K562 (cell line): ENCODE results near the gene BDNF. TPM values are rescaled to one million over a fixed set of nuclear protein-coding genes. Genes with fewer than 3 reads are reported as not detected.

Experiments
- ATAC-seq: fragments of 200-7000 bp; cut with Tn5 transposase; 3 replicates; pipeline ENCODE4 v1.9.1; 2020; ENCODE audit warnings: moderate library complexity
- BruUV-seq: library from RNA; stranded (reverse); fragments of 400-500 nt; replicated peaks from 2 replicates; lab custom pipeline; 2021; lab: Mats Ljungman, UMichigan
- CTCF ChIA-PET: fragments of 300-600 bp; formaldehyde crosslinking; extraction: SDS; loops from one replicate; lab custom pipeline; 2021; ENCODE audit warnings: low intra/inter-chr PET ratio; lab: Yijun Ruan, JAX
- POLR2A ChIA-PET: fragments of 300-600, 350-650 bp; sonication (Branson Sonifier 250); formaldehyde crosslinking; extraction: SDS; loops from one replicate; lab custom pipeline; 2021; ENCODE audit warnings: antibody characterized with exemption, inconsistent platforms; lab: Yijun Ruan, JAX
- DNase-seq, 4 experiments: peaks; one replicate each; pipeline versions ENCODE4 v3.0.0 to v3.0.0-alpha.2; 2011 to 2018; ENCODE audit warnings: low spot score in 3 of 4, mixed read lengths in 3 of 4; ENCODE audit errors: extremely low read depth in 1 of 4
- FAIRE-seq: peaks from 2 replicates; lab custom pipeline; 2011; peaks lifted over from hg19 to GRCh38; lab: Jason Lieb, UNC
- H2AFZ ChIP-seq: 2 replicates; pipeline ENCODE4 v1.6.0; 2011; ENCODE audit warnings: low read depth, low read length, control low read depth, inconsistent platforms
- H3K27ac ChIP-seq: fragments of 200-600 bp; 3 replicates; pipeline ENCODE4 v1.8.0; 2011; ENCODE audit warnings: low read depth, mild to moderate bottlenecking, control low read depth, inconsistent platforms, low read length, moderate library complexity, mixed read lengths; ENCODE audit errors: extremely low read depth
- H3K27me3 ChIP-seq, 2 experiments: fragments of 300-600 bp in 1 of 2; 2 replicates in 1 of 2; 3 replicates in 1 of 2; pipeline versions ENCODE4 v1.6.0 to v1.8.0; 2011; ENCODE audit warnings: inconsistent platforms in 2 of 2, low read length in 2 of 2, mild to moderate bottlenecking in 1 of 2, mixed read lengths in 1 of 2, moderate library complexity in 1 of 2; ENCODE audit not compliant: control insufficient read depth in 2 of 2, insufficient read depth in 2 of 2
- H3K36me3 ChIP-seq: fragments of 300-600 bp; 3 replicates; pipeline ENCODE4 v1.8.0; 2011; ENCODE audit warnings: mild to moderate bottlenecking, low read length, inconsistent platforms; ENCODE audit not compliant: control insufficient read depth, insufficient read depth
- H3K4me1 ChIP-seq, 2 experiments: fragments of 200-600 bp in 1 of 2; replicated peaks in 1 of 2; 2 replicates in 1 of 2; 3 replicates in 1 of 2; pipeline versions ENCODE4 v1.5.1 to v1.8.0; 2011; ENCODE audit warnings: inconsistent platforms in 2 of 2, low read length in 2 of 2, mild to moderate bottlenecking in 1 of 2, mixed read lengths in 1 of 2, moderate library complexity in 1 of 2; ENCODE audit not compliant: control insufficient read depth in 2 of 2, insufficient read depth in 2 of 2
- H3K4me2 ChIP-seq: 2 replicates; pipeline ENCODE4 v1.6.1; 2011; ENCODE audit warnings: low read length, control low read depth, inconsistent platforms, mixed read lengths; ENCODE audit not compliant: insufficient read depth
- H3K4me3 ChIP-seq: fragments of 200-600 bp; sonication (generic), shearing (Covaris generic); 2 replicates; pipeline ENCODE4 v1.5.1; 2016; ENCODE audit warnings: control low read depth, inconsistent platforms
- H3K79me2 ChIP-seq: fragments of 200-600 bp; 3 replicates; pipeline ENCODE4 v1.8.0; 2011; ENCODE audit warnings: low read length, inconsistent platforms; ENCODE audit not compliant: control insufficient read depth, insufficient read depth
- H3K9ac ChIP-seq, 2 experiments: 2 replicates each; pipeline versions ENCODE4 v1.6.0 to v1.6.1; 2011; ENCODE audit warnings: low read depth in 2 of 2, low read length in 2 of 2, control low read depth in 1 of 2, inconsistent platforms in 1 of 2, mild to moderate bottlenecking in 1 of 2, mixed read lengths in 1 of 2; ENCODE audit not compliant: insufficient read depth in 1 of 2
- H3K9me1 ChIP-seq: one replicate; pipeline ENCODE4 v1.6.0; 2011; ENCODE audit warnings: inconsistent platforms, mild to moderate bottlenecking, low read length, moderate library complexity; ENCODE audit not compliant: control insufficient read depth, insufficient read depth
- H3K9me3 ChIP-seq: replicated peaks from 2 replicates; pipeline ENCODE4 v1.5.1; 2011; ENCODE audit warnings: low read depth, low read length, inconsistent platforms; ENCODE audit not compliant: control insufficient read depth, insufficient read depth
- H4K20me1 ChIP-seq: replicated peaks from 2 replicates; pipeline ENCODE4 v1.6.1; 2011; ENCODE audit warnings: low read length, inconsistent platforms, mixed read lengths; ENCODE audit not compliant: control insufficient read depth, insufficient read depth
- CTCFL ChIP-seq: IDR thresholded peaks from 2 replicates; pipeline ENCODE4 v1.6.1; 2011; ENCODE audit warnings: borderline replicate concordance, low read depth, mild to moderate bottlenecking, moderate library complexity, low read length; ENCODE audit not compliant: insufficient read depth, poor library complexity, severe bottlenecking
- DMBX1 ChIP-seq: fragments of 250-450 bp; sonication (Bioruptor Pico); IDR thresholded peaks from 2 replicates; pipeline ENCODE4 v1.8.0; 2022; ENCODE audit warnings: inconsistent platforms, mild to moderate bottlenecking, moderate library complexity, borderline replicate concordance
- IRF9 ChIP-seq: fragments of 450-650 bp; IDR thresholded peaks from 2 replicates; pipeline ENCODE4 v1.6.1; 2016; ENCODE audit warnings: missing biosample characterization, missing genetic modification characterization
- MECOM ChIP-seq: fragments of 250-450 bp; sonication (Bioruptor Pico); IDR thresholded peaks from 2 replicates; pipeline ENCODE4 v1.8.0; 2022; ENCODE audit warnings: inconsistent platforms
- MEF2D ChIP-seq: conservative IDR thresholded peaks from 2 replicates; pipeline ENCODE4 v1.6.1; 2016; ENCODE audit warnings: low read depth, missing genetic modification characterization, missing compliant biosample characterization
- PHB ChIP-seq: fragments of 250-450 bp; sonication (Bioruptor Pico); IDR thresholded peaks from 2 replicates; pipeline ENCODE4 v1.5.0; 2021
- STAT5A ChIP-seq: IDR thresholded peaks from 2 replicates; pipeline ENCODE4 v1.6.1; 2012; ENCODE audit warnings: low read length, inconsistent platforms, borderline replicate concordance
- ZNF717 ChIP-seq: fragments of 250-450 bp; sonication (Bioruptor Pico); IDR thresholded peaks from 2 replicates; pipeline ENCODE4 v1.5.0; 2021
- WGBS: fragments of 100-300 bp; shearing (Covaris generic); methylation state at CpG from one replicate; pipeline ENCODE4 v1.1.6; 2016; ENCODE audit warnings: low coverage, mixed read lengths; ENCODE audit not compliant: insufficient coverage; ENCODE audit errors: missing lambda C conversion rate; 5-methylcytosine and 5-hydroxymethylcytosine counted together
- in situ Hi-C: fragments of 300-500 bp; cut with MboI; formaldehyde crosslinking; loops from 4 replicates; pipeline ENCODE4 v1.15.0; 2018; ENCODE audit warnings: inconsistent platforms, mixed read lengths
- intact Hi-C: fragments of 100-400 bp; cut with micrococcal nuclease; formaldehyde crosslinking; loops from 2 replicates; pipeline ENCODE4 v1.14.2; 2022
- polyA plus RNA-seq, 8 experiments: library from polyadenylated mRNA; depleted of rRNA in 4 of 8; stranded (reverse) in 5 of 8; unstranded in 3 of 8; fragments of >200 nt; fragmentation: Nextera tagmentation in 2 of 8; fragmentation: Illumina TruSeq in 1 of 8; extraction: Ambion mirVana in 2 of 8; extraction: Trizol in 1 of 8; gene quantifications; 2 replicates each; pipeline versions ENCODE4 v1.2.1 to v1.2.3, GENCODE V29; 2011 to 2014; ENCODE audit warnings: inconsistent platforms in 1 of 8, missing spikeins in 1 of 8
- total RNA-seq, 7 experiments: library from RNA; depleted of rRNA in 6 of 7; stranded (reverse); fragments of >200 nt in 6 of 7; fragmentation: Illumina TruSeq in 2 of 7; extraction: Trizol in 2 of 7; gene quantifications; 2 replicates each; pipeline versions ENCODE4 v1.2.1 to v1.2.3, GENCODE V29; 2011 to 2021; ENCODE audit warnings: low replicate concordance in 1 of 7

BDNF gene
- total and polyA plus RNA-seq, 9 of the 15 experiments (the other 6 are each of a cell fraction or from before 2014, with no cell fraction given): 0.04 TPM; not detected in 8

- ChIA-PET POLR2A (no interaction called here), CTCF (no interaction called here)
- Histone ChIP-seq H3K27me3 (no peaks in the 10 kb centered on the region; a peak in 1 of 5 replicates), H4K20me1 (no peaks in the 10 kb centered on the region), H3K9me3 (no peaks in the 10 kb centered on the region), H3K36me3 (no peaks in the 10 kb centered on the region), H3K27ac (no peak overlapping the region), H3K79me2 (no peaks in the 10 kb centered on the region), H3K4me3 (no peak overlapping the region), H3K9ac (no peak overlapping the region), H3K4me1 (no peaks in the 10 kb centered on the region), H3K4me2 (no peak overlapping the region), H3K9me1 (no peaks in the 10 kb centered on the region), H2AFZ (no peak overlapping the region)
- DNase-seq: no peak
- WGBS: 0% methylated on average over 2 of the region's 2 CpGs
- in situ Hi-C loops: no loop called here
- no peak for ATAC-seq
- intact Hi-C loops: no loop called here
- FAIRE-seq: no peak
- BruUV-seq: no TSS peak
- TF ChIP-seq PHB (CRISPR knock-in tag): no peak
- TF ChIP-seq MEF2D (tag): no peak
- no peak for TF ChIP-seq MECOM (CRISPR knock-in tag)
- TF ChIP-seq ZNF717: no peak
- no peak for TF ChIP-seq IRF9
These were observed 57.3 kb downstream of the BDNF start for GRCh38 chr11:27642954-27643353.

GRCh38 chr11:27640954-27641353 is 59.3 kb downstream of the BDNF start:
- DNase-seq (no peak), ATAC-seq (no peak), FAIRE-seq (no peak)
- H3K9ac ChIP-seq: no peak overlapping the region
- H3K4me1 ChIP-seq: no peaks in the 10 kb centered on the region
- H3K4me3 ChIP-seq: no peak overlapping the region
- no peaks in the 10 kb centered on the region for H3K27me3 ChIP-seq
- intact Hi-C loops (no loop called here), in situ Hi-C loops (no loop called here)
- BruUV-seq: no TSS peak
- H3K79me2 ChIP-seq: no peaks in the 10 kb centered on the region
- no peaks in the 10 kb centered on the region for H3K9me3 ChIP-seq
- TF ChIP-seq STAT5A (no peak), DMBX1 (CRISPR knock-in tag) (no peak), CTCFL (no peak)
- H3K27ac ChIP-seq: no peak overlapping the region
- no peak overlapping the region for H2AFZ ChIP-seq
- H3K36me3 ChIP-seq: no peaks in the 10 kb centered on the region
- H3K4me2 ChIP-seq: no peak overlapping the region
- CTCF ChIA-PET: no interaction called here
- POLR2A ChIA-PET: no interaction called here
- no peaks in the 10 kb centered on the region for H4K20me1 ChIP-seq
- H3K9me1 ChIP-seq: no peaks in the 10 kb centered on the region
